Colonic mucosa (tissue), 4 donors: ENCODE data around the gene PTPRM. TPM values are rescaled to one million over a fixed set of nuclear protein-coding genes. Genes with fewer than 3 reads are reported as not detected.

Source experiments
- DNase-seq: peaks from one replicate; pipeline ENCODE4 v3.0.0-alpha.2; 2020
- H3K27ac ChIP-seq: fragments of 200-600 bp; one replicate; pipeline ENCODE4 v1.8.0; 2021
- H3K27me3 ChIP-seq: fragments of 200-600 bp; one replicate; pipeline ENCODE4 v1.8.0; 2021
- H3K36me3 ChIP-seq: fragments of 200-600 bp; one replicate; pipeline ENCODE4 v1.8.0; 2021
- H3K4me1 ChIP-seq: fragments of 200-600 bp; one replicate; pipeline ENCODE4 v1.8.0; 2021; ENCODE audit warnings: mild to moderate bottlenecking
- H3K4me3 ChIP-seq: fragments of 200-600 bp; one replicate; pipeline ENCODE4 v1.8.0; 2021
- H3K9ac ChIP-seq, 2 donors: one replicate each; pipeline ENCODE4 v1.7.0; 2013; ENCODE audit warnings: control low read depth in 2 of 2, low read depth in 2 of 2, low read length in 2 of 2
- H3K9me3 ChIP-seq: fragments of 200-600 bp; one replicate; pipeline ENCODE4 v1.8.0; 2021
- CTCF ChIP-seq: fragments of 200-600 bp; IDR thresholded peaks from one replicate; pipeline ENCODE4 v1.8.0; 2022; ENCODE audit warnings: antibody characterized with exemption, mild to moderate bottlenecking
- intact Hi-C: fragments of 100-400 bp; cut with DNase I; formaldehyde crosslinking; loops from one replicate; pipeline ENCODE4 v1.14.1; 2022
- total RNA-seq, 2 donors: library from RNA; stranded (reverse); fragmentation: NEBNext Ultra II Directional in 1 of 2; extraction: Animal tissue kit (Norgen Biotek cat#: 25700) in 1 of 2; gene quantifications; one replicate each; pipeline ENCODE4 v1.2.1, GENCODE V29; 2021
- donor health status: healthy.
- donor health status: DM: no; HTN: no; CAD: no.
- donor health status: DM: no; HTN: no; CAD: no.

Gene PTPRM
- total RNA-seq, 2 donors from 2014 or later = 8.1 to 13.9 TPM

- Histone ChIP-seq H3K4me3 (no peak overlapping the region), H3K9me3 (no peaks in the 10 kb centered on the region), H3K9ac (no peak overlapping the region), H3K27me3 (no peaks in the 10 kb centered on the region), H3K27ac (no peak overlapping the region), H3K36me3 (no peaks in the 10 kb centered on the region), H3K4me1 (no peaks in the 10 kb centered on the region)
- TF ChIP-seq CTCF = no peak
- intact Hi-C loops = no loop called here
- no peak for DNase-seq
Observed at GRCh38 chr18:7645756-7646155, 78.6 kb downstream of the PTPRM start.

GRCh38 chr18:7646174-7646886 lies 79.2 kb downstream of the PTPRM start:
- H3K4me1 ChIP-seq = no peaks in the 10 kb centered on the region
- no peak for DNase-seq
- H3K4me3 ChIP-seq = no peak overlapping the region
- no peaks in the 10 kb centered on the region for H3K36me3 ChIP-seq
- H3K27ac ChIP-seq = no peak overlapping the region
- no peak for TF ChIP-seq CTCF
- intact Hi-C loops = no loop called here
- H3K9me3 ChIP-seq = no peaks in the 10 kb centered on the region
- no peaks in the 10 kb centered on the region for H3K27me3 ChIP-seq
- H3K9ac ChIP-seq = no peak overlapping the region

- Histone ChIP-seq H3K36me3 (no peaks in the 10 kb centered on the region), H3K4me1 (no peaks in the 10 kb centered on the region), H3K9ac (no peak overlapping the region), H3K9me3 (no peaks in the 10 kb centered on the region), H3K27ac (no peak overlapping the region), H3K27me3 (no peaks in the 10 kb centered on the region), H3K4me3 (no peak overlapping the region)
- intact Hi-C loops = no loop called here
- DNase-seq = no peak
- no peak for TF ChIP-seq CTCF
Observed at GRCh38 chr18:7647500-7647899, 80.4 kb downstream of the PTPRM start.

DNA sequence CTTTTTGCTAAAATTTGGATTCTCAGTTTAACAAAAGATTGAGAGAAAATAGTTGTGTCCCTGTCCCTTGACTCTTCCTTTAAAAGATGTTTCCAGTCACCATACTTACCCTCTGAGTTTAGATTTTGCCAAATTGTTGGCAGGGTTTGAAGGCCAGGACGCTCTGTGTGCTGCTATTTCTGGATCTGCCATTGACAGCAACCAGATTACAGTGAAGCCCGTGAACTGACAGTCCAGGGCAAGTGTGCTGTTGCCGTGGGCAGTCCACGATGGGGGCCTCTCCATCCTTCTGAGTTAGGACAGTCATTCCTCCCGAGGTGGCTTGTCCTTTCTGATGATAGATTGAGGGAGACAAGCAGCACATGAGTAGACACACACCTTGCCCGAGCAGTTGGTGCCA lies 89.9 kb downstream of the PTPRM start:
- no peaks in the 10 kb centered on the region for H3K9me3 ChIP-seq
- H3K4me3 ChIP-seq = no peak overlapping the region
- H3K4me1 ChIP-seq = no peaks in the 10 kb centered on the region
- no peak for TF ChIP-seq CTCF
- intact Hi-C loops = no loop called here
- no peak for DNase-seq
- no peak overlapping the region for H3K27ac ChIP-seq
- H3K36me3 ChIP-seq = no peaks in the 10 kb centered on the region
- H3K27me3 ChIP-seq = no peaks in the 10 kb centered on the region
- no peak overlapping the region for H3K9ac ChIP-seq

DNA sequence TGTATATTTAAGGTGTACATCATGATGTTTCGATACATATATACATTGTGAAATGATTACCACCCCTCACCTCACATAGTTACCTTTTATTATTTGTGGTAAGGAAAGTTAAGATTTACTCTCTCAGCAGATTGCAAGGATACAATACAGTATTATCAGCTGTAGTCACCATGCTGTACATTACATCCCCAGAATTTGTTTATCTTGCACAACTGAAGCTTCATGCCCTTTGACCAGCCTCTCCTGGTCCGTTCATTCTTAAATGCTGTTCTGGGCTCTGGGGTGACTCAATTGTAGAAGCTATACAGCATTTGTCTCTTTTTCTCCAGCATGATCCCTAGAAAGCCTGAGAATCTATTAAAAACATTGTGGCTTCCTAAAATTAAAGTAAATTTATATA lies 90.8 kb downstream of the PTPRM start:
- Histone ChIP-seq H3K27me3 (no peaks in the 10 kb centered on the region), H3K9ac (no peak overlapping the region), H3K9me3 (no peaks in the 10 kb centered on the region), H3K36me3 (no peaks in the 10 kb centered on the region), H3K27ac (no peak overlapping the region), H3K4me1 (no peaks in the 10 kb centered on the region), H3K4me3 (no peak overlapping the region)
- DNase-seq = no peak
- TF ChIP-seq CTCF = no peak
- intact Hi-C loops = no loop called here
